H1 (cell line): ENCODE data around the gene CFAP61. TPM values are rescaled to one million over a fixed set of nuclear protein-coding genes. Genes with fewer than 3 reads are reported as not detected.
"Not testable (repeated sequence)": the region's sequence is repeated elsewhere in the genome, so short reads cannot be mapped to it uniquely, and the experiment has no call there.

Experiments used
- CTCF ChIA-PET: fragments of 300-600 bp; sonication (Branson Sonifier 250); formaldehyde crosslinking; loops from one replicate; lab custom pipeline; 2021; ENCODE audit not compliant: partially characterized antibody; lab: Charles Lee
- POLR2A ChIA-PET: fragments of 300-600 bp; sonication (Branson Sonifier 250); formaldehyde crosslinking; loops from one replicate; lab custom pipeline; 2021; ENCODE audit warnings: inconsistent platforms; ENCODE audit not compliant: partially characterized antibody; lab: Charles Lee
- DNase-seq, 2 experiments: peaks; one replicate each; pipeline versions ENCODE4 v3.0.0 to v3.0.0-alpha.2; 2010 to 2022; ENCODE audit warnings: low spot score in 2 of 2, low read depth in 1 of 2, mixed read lengths in 1 of 2
- FAIRE-seq: peaks from 2 replicates; lab custom pipeline; 2011; peaks lifted over from hg19 to GRCh38; lab: Jason Lieb, UNC
- H2AFZ ChIP-seq: 2 replicates; pipeline ENCODE4 v1.8.1; 2012; ENCODE audit warnings: low read length, inconsistent platforms
- H2AK5ac ChIP-seq: 2 replicates; pipeline ENCODE4 v1.6.1; 2013; ENCODE audit warnings: low read depth, low read length
- H2BK120ac ChIP-seq: replicated peaks from 2 replicates; pipeline ENCODE3; 2013; ENCODE audit warnings: low read depth, low read length, inconsistent platforms
- H2BK12ac ChIP-seq: 2 replicates; pipeline ENCODE4 v1.6.1; 2013; ENCODE audit warnings: low read depth, low read length
- H2BK15ac ChIP-seq: 2 replicates; pipeline ENCODE4 v1.6.1; 2013; ENCODE audit warnings: low read length
- H2BK20ac ChIP-seq: 2 replicates; pipeline ENCODE4 v1.6.1; 2013; ENCODE audit warnings: low read length
- H2BK5ac ChIP-seq: 2 replicates; pipeline ENCODE4 v1.6.1; 2013; ENCODE audit warnings: low read depth, low read length
- H3K14ac ChIP-seq: 2 replicates; pipeline ENCODE4 v1.6.1; 2013; ENCODE audit warnings: inconsistent platforms; ENCODE audit not compliant: insufficient read length
- H3K18ac ChIP-seq: 2 replicates; pipeline ENCODE4 v1.6.1; 2013; ENCODE audit warnings: low read length; ENCODE audit errors: extremely low read depth
- H3K23ac ChIP-seq: 2 replicates; pipeline ENCODE4 v1.6.1; 2013; ENCODE audit warnings: inconsistent platforms; ENCODE audit not compliant: insufficient read length
- H3K23me2 ChIP-seq: 2 replicates; pipeline ENCODE4 v1.6.1; 2013; ENCODE audit warnings: low read depth, low read length
- H3K27ac ChIP-seq: 2 replicates; pipeline ENCODE4 v1.6.1; 2011; ENCODE audit warnings: low read depth, low read length, inconsistent platforms
- H3K27me3 ChIP-seq, 4 experiments: replicated peaks in 1 of 4; 1 replicate in 1 of 4; 2 replicates in 3 of 4; pipeline versions ENCODE4 v1.6.1 to v1.8.1; 2011 to 2013; ENCODE audit warnings: low read length in 3 of 4, mild to moderate bottlenecking in 3 of 4, inconsistent platforms in 2 of 4, mixed read lengths in 2 of 4, moderate library complexity in 1 of 4; ENCODE audit not compliant: control insufficient read depth in 3 of 4, insufficient read depth in 3 of 4; ENCODE audit errors: extremely low read depth in 1 of 4
- H3K36me3 ChIP-seq, 4 experiments: 2 replicates each; pipeline versions ENCODE4 v1.6.1 to v1.8.1; 2011 to 2013; ENCODE audit warnings: mild to moderate bottlenecking in 4 of 4, low read length in 3 of 4, moderate library complexity in 2 of 4, control low read depth in 1 of 4, inconsistent platforms in 1 of 4; ENCODE audit not compliant: insufficient read depth in 4 of 4, control insufficient read depth in 2 of 4
- H3K4ac ChIP-seq: replicated peaks from 2 replicates; pipeline ENCODE3; 2013; ENCODE audit warnings: low read length, low read depth, mixed read lengths, inconsistent platforms; ENCODE audit not compliant: insufficient read length
- H3K4me1 ChIP-seq, 4 experiments: replicated peaks in 1 of 4; 1 replicate in 1 of 4; 2 replicates in 3 of 4; pipeline versions ENCODE4 v1.6.1 to v1.8.1; 2011 to 2013; ENCODE audit warnings: low read length in 3 of 4, inconsistent platforms in 2 of 4, mixed read lengths in 1 of 4; ENCODE audit not compliant: insufficient read depth in 4 of 4, control insufficient read depth in 3 of 4
- H3K4me2 ChIP-seq, 2 experiments: 2 replicates each; pipeline versions ENCODE4 v1.6.1 to v1.8.1; 2011 to 2013; ENCODE audit warnings: low read depth in 2 of 2, low read length in 2 of 2, control low read depth in 1 of 2, inconsistent platforms in 1 of 2, mild to moderate bottlenecking in 1 of 2; ENCODE audit not compliant: insufficient read depth in 1 of 2
- H3K4me3 ChIP-seq, 4 experiments: fragments of 200-600, 300-600 bp in 1 of 4; sonication (generic), shearing (Covaris generic), sonication (Bioruptor Twin) in 1 of 4; 2 replicates each; pipeline versions ENCODE4 v1.5.1 to v1.8.1; 2011 to 2016; ENCODE audit warnings: low read length in 4 of 4, low read depth in 3 of 4, control low read depth in 2 of 4, inconsistent platforms in 2 of 4, mild to moderate bottlenecking in 2 of 4, mixed read lengths in 1 of 4, moderate library complexity in 1 of 4; ENCODE audit not compliant: insufficient read depth in 2 of 4; ENCODE audit errors: extremely low read depth in 1 of 4
- H3K56ac ChIP-seq: replicated peaks from 2 replicates; pipeline ENCODE3; 2013; ENCODE audit warnings: low read depth, mild to moderate bottlenecking, mixed read lengths, low read length, inconsistent platforms; ENCODE audit not compliant: insufficient read length
- H3K79me1 ChIP-seq: 2 replicates; pipeline ENCODE4 v1.6.1; 2013; ENCODE audit warnings: low read depth, low read length, control low read depth
- H3K79me2 ChIP-seq, 2 experiments: 2 replicates each; pipeline versions ENCODE4 v1.6.1 to v1.8.1; 2012 to 2013; ENCODE audit warnings: low read length in 2 of 2, mild to moderate bottlenecking in 2 of 2, inconsistent platforms in 1 of 2; ENCODE audit not compliant: insufficient read depth in 2 of 2, control insufficient read depth in 1 of 2
- H3K9ac ChIP-seq, 4 experiments: replicated peaks in 1 of 4; 1 replicate in 1 of 4; 2 replicates in 3 of 4; pipeline versions ENCODE4 v1.6.1 to v1.8.1; 2011 to 2013; ENCODE audit warnings: low read depth in 3 of 4, low read length in 3 of 4, control low read depth in 2 of 4, mild to moderate bottlenecking in 2 of 4, moderate library complexity in 2 of 4, inconsistent platforms in 1 of 4; ENCODE audit errors: extremely low read depth in 1 of 4
- H3K9me3 ChIP-seq, 2 experiments: 2 replicates each; pipeline versions ENCODE4 v1.6.1 to v1.8.1; 2012 to 2013; ENCODE audit warnings: mild to moderate bottlenecking in 2 of 2, moderate library complexity in 2 of 2, control low read depth in 1 of 2, inconsistent platforms in 1 of 2, low read depth in 1 of 2, low read length in 1 of 2, mixed read lengths in 1 of 2; ENCODE audit not compliant: insufficient read depth in 2 of 2
- H4K20me1 ChIP-seq, 2 experiments: replicated peaks in 1 of 2; 2 replicates each; pipeline versions ENCODE3 to v1.8.1; 2011 to 2013; ENCODE audit warnings: inconsistent platforms in 2 of 2, low read length in 2 of 2, mild to moderate bottlenecking in 1 of 2; ENCODE audit not compliant: insufficient read depth in 2 of 2, control insufficient read depth in 1 of 2
- H4K5ac ChIP-seq: 2 replicates; pipeline ENCODE4 v1.6.1; 2013; ENCODE audit warnings: low read length, low read depth, mixed read lengths, inconsistent platforms; ENCODE audit not compliant: insufficient read length
- H4K8ac ChIP-seq: 2 replicates; pipeline ENCODE4 v1.8.0; 2013; ENCODE audit warnings: mild to moderate bottlenecking, moderate library complexity, low read length, inconsistent platforms; ENCODE audit not compliant: insufficient read depth; ENCODE audit errors: extremely low read depth
- H4K91ac ChIP-seq: replicated peaks from 2 replicates; pipeline ENCODE3; 2013; ENCODE audit warnings: low read length, mixed read lengths, inconsistent platforms; ENCODE audit not compliant: insufficient read length
- ATF3 ChIP-seq: IDR thresholded peaks from 2 replicates; pipeline ENCODE4 v1.6.1; 2011; ENCODE audit warnings: low read depth, mild to moderate bottlenecking, low read length; ENCODE audit not compliant: insufficient read depth
- CHD1 ChIP-seq: IDR thresholded peaks from 2 replicates; pipeline ENCODE4 v1.6.1; 2012; ENCODE audit warnings: low read depth, low read length, improper control_type of control experiment
- KDM4A ChIP-seq: IDR thresholded peaks from one replicate; pipeline ENCODE4 v1.7.1; 2012; ENCODE audit warnings: low read depth, mild to moderate bottlenecking, moderate library complexity, low read length, inconsistent platforms; ENCODE audit not compliant: severe bottlenecking
- POLR2A ChIP-seq, 2 experiments: IDR thresholded peaks; 1 replicate in 1 of 2; 2 replicates in 1 of 2; pipeline ENCODE4 v1.6.1; 2011; ENCODE audit warnings: low read depth in 2 of 2, low read length in 2 of 2, mild to moderate bottlenecking in 2 of 2; ENCODE audit errors: control extremely low read depth in 1 of 2
- POLR2AphosphoS5 ChIP-seq: IDR thresholded peaks from 2 replicates; pipeline ENCODE4 v1.6.1; 2011; ENCODE audit warnings: low read depth, low read length
- RFX5 ChIP-seq: IDR thresholded peaks from 2 replicates; pipeline ENCODE4 v1.6.1; 2011; ENCODE audit warnings: low read depth, low read length, improper control_type of control experiment, borderline replicate concordance
- RXRA ChIP-seq: IDR thresholded peaks from 2 replicates; pipeline ENCODE4 v1.6.1; 2011; ENCODE audit warnings: low read depth, mild to moderate bottlenecking, low read length, moderate library complexity; ENCODE audit not compliant: insufficient read depth
- polyA plus RNA-seq, 7 experiments: library from polyadenylated mRNA; depleted of rRNA in 3 of 7; stranded (reverse) in 5 of 7; unstranded in 2 of 7; fragments of >200 nt in 5 of 7; fragments of 200-250 nt in 2 of 7; gene quantifications; 1 replicate in 5 of 7; 2 replicates in 1 of 7; 4 replicates in 1 of 7; pipeline versions ENCODE4 v1.2.1 to v1.2.3, GENCODE V29; 2011 to 2013; ENCODE audit warnings: missing spikeins in 2 of 7, mixed read lengths in 2 of 7
- total RNA-seq: library from RNA; stranded (reverse); fragmentation: NEBNext Ultra II Directional; extraction: Animal tissue kit (Norgen Biotek cat#: 25700); gene quantifications from 2 replicates; pipeline ENCODE4 v1.2.1, GENCODE V29; 2021
- TF ChIP-seq, protein P1 (sequence below), 3 experiments: IDR thresholded peaks; 1 replicate in 2 of 3; 2 replicates in 1 of 3; pipeline versions ENCODE4 v1.5.1 to v1.6.1; 2011; ENCODE audit warnings: low read length in 3 of 3, mild to moderate bottlenecking in 3 of 3, inconsistent platforms in 2 of 3, low read depth in 1 of 3, moderate library complexity in 1 of 3; ENCODE audit not compliant: insufficient read depth in 1 of 3; ENCODE audit errors: control extremely low read depth in 1 of 3

The CFAP61 gene
- total and polyA plus RNA-seq, 2 of the 8 experiments (the other 6 are each of a cell fraction or from before 2014, with no cell fraction given) = 0.29 to 0.61 TPM

DNA sequence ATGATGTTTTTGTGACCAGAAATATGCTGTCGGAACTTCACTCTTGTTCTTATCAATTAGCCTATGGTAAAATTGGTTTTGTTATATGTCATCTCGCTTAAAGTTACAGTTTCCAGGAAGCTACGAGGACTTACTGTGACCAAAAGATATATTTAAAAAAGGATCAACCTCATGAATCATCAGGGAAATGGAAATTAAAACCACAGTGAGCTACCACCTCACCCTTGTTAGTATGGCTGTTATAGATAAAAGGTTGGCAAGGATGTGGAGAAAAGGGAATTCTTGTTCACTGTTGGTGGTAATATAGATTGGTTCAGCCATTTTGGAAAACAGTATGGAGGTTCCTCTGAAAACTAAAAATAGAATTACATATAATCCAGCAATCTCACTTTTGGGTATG lies 301.2 kb downstream of the CFAP61 start (continued):
- no peak for TF ChIP-seq ATF3
- no peak for TF ChIP-seq CHD1
- TF ChIP-seq, protein P1, sequence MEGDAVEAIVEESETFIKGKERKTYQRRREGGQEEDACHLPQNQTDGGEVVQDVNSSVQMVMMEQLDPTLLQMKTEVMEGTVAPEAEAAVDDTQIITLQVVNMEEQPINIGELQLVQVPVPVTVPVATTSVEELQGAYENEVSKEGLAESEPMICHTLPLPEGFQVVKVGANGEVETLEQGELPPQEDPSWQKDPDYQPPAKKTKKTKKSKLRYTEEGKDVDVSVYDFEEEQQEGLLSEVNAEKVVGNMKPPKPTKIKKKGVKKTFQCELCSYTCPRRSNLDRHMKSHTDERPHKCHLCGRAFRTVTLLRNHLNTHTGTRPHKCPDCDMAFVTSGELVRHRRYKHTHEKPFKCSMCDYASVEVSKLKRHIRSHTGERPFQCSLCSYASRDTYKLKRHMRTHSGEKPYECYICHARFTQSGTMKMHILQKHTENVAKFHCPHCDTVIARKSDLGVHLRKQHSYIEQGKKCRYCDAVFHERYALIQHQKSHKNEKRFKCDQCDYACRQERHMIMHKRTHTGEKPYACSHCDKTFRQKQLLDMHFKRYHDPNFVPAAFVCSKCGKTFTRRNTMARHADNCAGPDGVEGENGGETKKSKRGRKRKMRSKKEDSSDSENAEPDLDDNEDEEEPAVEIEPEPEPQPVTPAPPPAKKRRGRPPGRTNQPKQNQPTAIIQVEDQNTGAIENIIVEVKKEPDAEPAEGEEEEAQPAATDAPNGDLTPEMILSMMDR (IDR thresholded peaks at IDR 0.05; ENCODE audit: control extremely low read depth in 1 of 3, insufficient read depth in 1 of 3, low read depth in 1 of 3, low read length in 3 of 3) = no peak
- no peak for TF ChIP-seq POLR2A (IDR thresholded peaks at IDR 0.05; ENCODE audit: control extremely low read depth in 1 of 2, low read depth in 2 of 2, low read length in 2 of 2)
- no peak for TF ChIP-seq POLR2AphosphoS5
- no peak for TF ChIP-seq RFX5
- TF ChIP-seq KDM4A = no peak
- no peak for TF ChIP-seq RXRA

DNA sequence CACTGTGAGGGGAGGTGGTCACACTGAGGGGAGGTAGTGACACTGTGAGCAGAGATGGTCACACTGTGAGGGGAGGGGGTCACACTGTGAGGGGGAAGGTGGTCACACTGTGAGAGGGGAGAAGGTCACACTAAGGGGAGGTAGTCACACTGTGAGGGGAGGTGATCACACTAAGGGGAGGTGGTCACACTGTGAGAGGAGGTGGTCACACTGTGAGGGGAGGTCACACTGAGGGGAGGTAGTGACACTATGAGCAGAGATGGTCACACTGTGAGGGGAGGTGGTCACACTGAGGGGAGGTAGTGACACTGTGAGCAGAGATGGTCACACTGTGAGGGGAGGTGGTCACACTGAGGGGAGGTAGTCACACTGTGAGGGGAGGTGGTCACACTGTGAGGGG lies 303.2 kb downstream of the CFAP61 start:
- H2BK20ac ChIP-seq, DNase-seq, H3K36me3 ChIP-seq, H3K9ac ChIP-seq, H3K79me1 ChIP-seq, H2AFZ ChIP-seq, H3K4ac ChIP-seq, H4K5ac ChIP-seq, H2BK5ac ChIP-seq, H3K27ac ChIP-seq, H3K27me3 ChIP-seq, H3K18ac ChIP-seq, FAIRE-seq, H3K23ac ChIP-seq, CTCF ChIA-PET, H3K79me2 ChIP-seq, H3K56ac ChIP-seq, H3K14ac ChIP-seq, H3K23me2 ChIP-seq, H3K4me1 ChIP-seq, H2BK15ac ChIP-seq, H2BK120ac ChIP-seq, POLR2A ChIA-PET, H4K20me1 ChIP-seq, H3K4me2 ChIP-seq, H4K8ac ChIP-seq, H3K4me3 ChIP-seq, H2BK12ac ChIP-seq, H4K91ac ChIP-seq: not testable (repeated sequence)
- Histone ChIP-seq H3K9me3 (peaks cover 0 to 12% of the 10 kb centered on the region in 2 experiments; a peak in 2 of 4 replicates), H2AK5ac (peak overlapping the region; percentile 53; the same call in 1 of the 2 replicates)
